Thoracic aorta (tissue), 2 donors: ENCODE measurements around the gene DIPK1C. TPM values are rescaled to one million over a fixed set of nuclear protein-coding genes. Genes with fewer than 3 reads are reported as not detected.

Source experiments
- ATAC-seq: fragments of 150-250 bp; one replicate; pipeline ENCODE4 v1.8.0; 2017; ENCODE audit warnings: low read depth; ENCODE audit not compliant: insufficient number of reproducible peaks, low FRiP score
- DNase-seq: peaks from one replicate; pipeline ENCODE4 v3.0.0-alpha.2; 2020; ENCODE audit warnings: low spot score
- H3K27ac ChIP-seq, 2 donors: fragments of 200-600 bp; sonication (generic); 1 replicate in 1 of 2; 2 replicates in 1 of 2; pipeline ENCODE4 v1.5.1; 2016; ENCODE audit warnings: mild to moderate bottlenecking in 2 of 2, moderate library complexity in 2 of 2
- H3K27me3 ChIP-seq: fragments of 200-600 bp; sonication (generic); replicated peaks from 2 replicates; pipeline ENCODE4 v1.6.0; 2016; ENCODE audit warnings: mild to moderate bottlenecking; ENCODE audit not compliant: insufficient read depth
- H3K36me3 ChIP-seq: fragments of 200-600 bp; sonication (generic); one replicate; pipeline ENCODE4 v1.5.1; 2016
- H3K4me1 ChIP-seq, 2 donors: fragments of 200-600 bp; sonication (generic); 1 replicate in 1 of 2; 2 replicates in 1 of 2; pipeline versions ENCODE4 v1.5.1 to v1.6.0; 2016; ENCODE audit warnings: low read depth in 2 of 2, mild to moderate bottlenecking in 1 of 2; ENCODE audit not compliant: control insufficient read depth in 1 of 2
- H3K4me3 ChIP-seq: fragments of 200-600 bp; sonication (generic); 2 replicates; pipeline ENCODE4 v1.5.1; 2016; ENCODE audit warnings: mild to moderate bottlenecking
- H3K9me3 ChIP-seq: fragments of 200-600 bp; sonication (generic); 2 replicates; pipeline ENCODE4 v1.5.1; 2016
- CTCF ChIP-seq: fragments of 200-600 bp; sonication (generic); IDR thresholded peaks from one replicate; pipeline ENCODE4 v1.5.1; 2019; ENCODE audit warnings: antibody characterized with exemption
- total RNA-seq, 2 donors: library from RNA; depleted of rRNA; stranded (reverse); fragments of >200 nt; gene quantifications; one replicate each; pipeline versions ENCODE4 v1.1.0 to v1.2.3, GENCODE V29; 2016

The DIPK1C gene
- total RNA-seq, 2 donors from 2014 or later: not detected

GRCh38 chr18:74420926-74421325 lies 36.2 kb downstream of the DIPK1C start:
- TF ChIP-seq CTCF: no peak
- no peak for DNase-seq
- H3K4me3 ChIP-seq: no peak overlapping the region
- no peaks in the 10 kb centered on the region for H3K4me1 ChIP-seq
- H3K9me3 ChIP-seq: no peaks in the 10 kb centered on the region
- no peaks in the 10 kb centered on the region for H3K27me3 ChIP-seq
- no peak for ATAC-seq
- no peaks in the 10 kb centered on the region for H3K36me3 ChIP-seq
- H3K27ac ChIP-seq: no peak overlapping the region

GRCh38 chr18:74420481-74420880 lies 36.6 kb downstream of the DIPK1C start:
- Histone ChIP-seq H3K4me1 (no peaks in the 10 kb centered on the region), H3K4me3 (no peak overlapping the region), H3K36me3 (no peaks in the 10 kb centered on the region), H3K27ac (no peak overlapping the region), H3K9me3 (no peaks in the 10 kb centered on the region), H3K27me3 (no peaks in the 10 kb centered on the region)
- no peak for TF ChIP-seq CTCF
- ATAC-seq: no peak
- DNase-seq: no peak

- no peak for TF ChIP-seq CTCF
- no peak for ATAC-seq
- no peaks in the 10 kb centered on the region for H3K9me3 ChIP-seq
- H3K27ac ChIP-seq: no peak overlapping the region
- H3K4me3 ChIP-seq: no peak overlapping the region
- no peaks in the 10 kb centered on the region for H3K36me3 ChIP-seq
- no peak for DNase-seq
- no peaks in the 10 kb centered on the region for H3K4me1 ChIP-seq
- no peaks in the 10 kb centered on the region for H3K27me3 ChIP-seq
Observed at GRCh38 chr18:74419761-74420160, 37.3 kb downstream of the DIPK1C start.

- DNase-seq (no peak), ATAC-seq (no peak)
- no peak for TF ChIP-seq CTCF
- H3K4me1 ChIP-seq: no peaks in the 10 kb centered on the region
- H3K27ac ChIP-seq: no peak overlapping the region
- H3K9me3 ChIP-seq: no peaks in the 10 kb centered on the region
- H3K27me3 ChIP-seq: no peaks in the 10 kb centered on the region
- no peaks in the 10 kb centered on the region for H3K36me3 ChIP-seq
- H3K4me3 ChIP-seq: no peak overlapping the region
Observed at GRCh38 chr18:74418023-74418422, 39.1 kb downstream of the DIPK1C start.

GRCh38 chr18:74416124-74416523 lies 41.0 kb downstream of the DIPK1C start:
- no peaks in the 10 kb centered on the region for H3K9me3 ChIP-seq
- H3K4me3 ChIP-seq: no peak overlapping the region
- H3K27me3 ChIP-seq: no peaks in the 10 kb centered on the region
- H3K4me1 ChIP-seq: no peaks in the 10 kb centered on the region
- no peak for DNase-seq
- H3K27ac ChIP-seq: no peak overlapping the region
- no peak for ATAC-seq
- TF ChIP-seq CTCF: no peak
- H3K36me3 ChIP-seq: no peaks in the 10 kb centered on the region
